Measurements from ENCODE around the gene TPST2. TPM values are rescaled to one million over a fixed set of nuclear protein-coding genes. Genes with fewer than 3 reads are reported as not detected.

TPST2 gene
- total and polyA plus RNA-seq, 9 of the 15 experiments (the other 6 are each of a cell fraction or from before 2014, with no cell fraction given), result 14.2 to 123 (median 60.1) TPM

DNA sequence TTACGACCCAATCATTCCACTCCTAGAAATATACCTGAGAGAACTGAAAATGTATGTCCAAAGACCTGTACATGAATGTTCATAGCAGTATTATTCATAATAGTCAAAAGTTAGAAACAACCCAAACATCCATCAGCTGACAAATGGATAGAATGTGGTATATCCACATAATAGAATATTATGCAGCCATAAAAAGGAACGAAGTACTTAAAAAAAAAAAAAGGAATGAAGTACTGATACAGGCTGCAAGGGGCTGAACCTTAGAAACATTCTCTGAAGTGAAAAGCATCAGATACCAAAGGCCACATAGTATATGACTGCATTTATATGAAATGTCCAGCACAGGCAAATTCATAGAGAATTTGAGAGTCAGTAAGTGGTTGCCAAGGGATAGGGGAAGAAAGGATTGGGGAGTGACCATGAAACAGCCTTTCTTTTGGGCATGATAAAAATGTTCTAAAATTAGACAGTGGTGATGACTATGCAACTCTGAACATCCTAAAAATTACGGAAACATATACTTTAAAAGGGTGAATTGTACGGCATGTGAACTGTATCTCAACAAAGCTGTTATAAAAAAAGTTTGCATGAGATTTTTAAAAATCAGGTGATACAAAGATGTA is 1.8 kb downstream of the TPST2 start (continued):
- TF ChIP-seq, protein P1, sequence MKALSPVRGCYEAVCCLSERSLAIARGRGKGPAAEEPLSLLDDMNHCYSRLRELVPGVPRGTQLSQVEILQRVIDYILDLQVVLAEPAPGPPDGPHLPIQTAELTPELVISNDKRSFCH (CRISPR knock-in tag; IDR thresholded peaks at IDR 0.05), result no peak
- TF ChIP-seq, protein P1 (tag; IDR thresholded peaks at IDR 0.05), result no peak
- TF ChIP-seq HNRNPK (IDR thresholded peaks at IDR 0.05; ENCODE audit: low read depth, low read length, poor library complexity, severe bottlenecking) (no peak), KAT7 (CRISPR knock-in tag; IDR thresholded peaks at IDR 0.05; ENCODE audit: borderline replicate concordance) (no peak), HMG20B (CRISPR knock-in tag; IDR thresholded peaks at IDR 0.05) (no peak), HDAC6 (IDR thresholded peaks at IDR 0.05; ENCODE audit: low read depth, low read length) (no peak), PURB (CRISPR knock-in tag; IDR thresholded peaks at IDR 0.05; ENCODE audit: low read depth) (no peak), FOS (IDR thresholded peaks at IDR 0.05; ENCODE audit: extremely low read depth, insufficient read length) (no peak), CREB5 (CRISPR knock-in tag; IDR thresholded peaks at IDR 0.05) (no peak), TARDBP (IDR thresholded peaks at IDR 0.05) (no peak), ZNF512 (tag; IDR thresholded peaks at IDR 0.05) (no peak), SMAD1 (IDR thresholded peaks at IDR 0.05; ENCODE audit: low read depth, low read length, partially characterized antibody) (no peak), FOXO4 (CRISPR knock-in tag; IDR thresholded peaks at IDR 0.05) (no peak), EWSR1 (IDR thresholded peaks at IDR 0.05; ENCODE audit: borderline replicate concordance, low read depth, partially characterized antibody) (no peak), TOE1 (IDR thresholded peaks at IDR 0.05; ENCODE audit: borderline replicate concordance) (no peak), TOE1 (CRISPR knock-in tag; IDR thresholded peaks at IDR 0.05; ENCODE audit: borderline replicate concordance, low read depth) (no peak)
- TF ChIP-seq, protein P2, sequence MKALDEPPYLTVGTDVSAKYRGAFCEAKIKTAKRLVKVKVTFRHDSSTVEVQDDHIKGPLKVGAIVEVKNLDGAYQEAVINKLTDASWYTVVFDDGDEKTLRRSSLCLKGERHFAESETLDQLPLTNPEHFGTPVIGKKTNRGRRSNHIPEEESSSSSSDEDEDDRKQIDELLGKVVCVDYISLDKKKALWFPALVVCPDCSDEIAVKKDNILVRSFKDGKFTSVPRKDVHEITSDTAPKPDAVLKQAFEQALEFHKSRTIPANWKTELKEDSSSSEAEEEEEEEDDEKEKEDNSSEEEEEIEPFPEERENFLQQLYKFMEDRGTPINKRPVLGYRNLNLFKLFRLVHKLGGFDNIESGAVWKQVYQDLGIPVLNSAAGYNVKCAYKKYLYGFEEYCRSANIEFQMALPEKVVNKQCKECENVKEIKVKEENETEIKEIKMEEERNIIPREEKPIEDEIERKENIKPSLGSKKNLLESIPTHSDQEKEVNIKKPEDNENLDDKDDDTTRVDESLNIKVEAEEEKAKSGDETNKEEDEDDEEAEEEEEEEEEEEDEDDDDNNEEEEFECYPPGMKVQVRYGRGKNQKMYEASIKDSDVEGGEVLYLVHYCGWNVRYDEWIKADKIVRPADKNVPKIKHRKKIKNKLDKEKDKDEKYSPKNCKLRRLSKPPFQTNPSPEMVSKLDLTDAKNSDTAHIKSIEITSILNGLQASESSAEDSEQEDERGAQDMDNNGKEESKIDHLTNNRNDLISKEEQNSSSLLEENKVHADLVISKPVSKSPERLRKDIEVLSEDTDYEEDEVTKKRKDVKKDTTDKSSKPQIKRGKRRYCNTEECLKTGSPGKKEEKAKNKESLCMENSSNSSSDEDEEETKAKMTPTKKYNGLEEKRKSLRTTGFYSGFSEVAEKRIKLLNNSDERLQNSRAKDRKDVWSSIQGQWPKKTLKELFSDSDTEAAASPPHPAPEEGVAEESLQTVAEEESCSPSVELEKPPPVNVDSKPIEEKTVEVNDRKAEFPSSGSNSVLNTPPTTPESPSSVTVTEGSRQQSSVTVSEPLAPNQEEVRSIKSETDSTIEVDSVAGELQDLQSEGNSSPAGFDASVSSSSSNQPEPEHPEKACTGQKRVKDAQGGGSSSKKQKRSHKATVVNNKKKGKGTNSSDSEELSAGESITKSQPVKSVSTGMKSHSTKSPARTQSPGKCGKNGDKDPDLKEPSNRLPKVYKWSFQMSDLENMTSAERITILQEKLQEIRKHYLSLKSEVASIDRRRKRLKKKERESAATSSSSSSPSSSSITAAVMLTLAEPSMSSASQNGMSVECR (CRISPR knock-in tag; IDR thresholded peaks at IDR 0.05), result no peak
